HG03064 (cell line): ENCODE results near the gene FGGY.
"Not testable (repeated sequence)": the region's sequence is repeated elsewhere in the genome, so short reads cannot be mapped to it uniquely, and the experiment has no call there.

Experiments
- ATAC-seq: cut with Tn5 transposase; IDR thresholded peaks from one replicate; pipeline ENCODE4 v1.9.1; 2021; ENCODE audit warnings: low read depth; ENCODE audit not compliant: unreplicated experiment

FGGY gene

GRCh38 chr1:59296358-59297256 lies at the start of gene FGGY:
Gene FGGY (plus strand): TSS chr1:59297094. CDS start chr1:59321550, 24,456 bp downstream.
- ATAC-seq: peak; percentile 94

- no peak for ATAC-seq
These were observed 48.1 kb upstream of the FGGY start for GRCh38 chr1:59248758-59249157.

- ATAC-seq: no peak
These were observed 47.3 kb upstream of the FGGY start for GRCh38 chr1:59249396-59250137.

GRCh38 chr1:59251061-59251460 lies 45.8 kb upstream of the FGGY start:
- ATAC-seq: not testable (repeated sequence)

- ATAC-seq: not testable (repeated sequence)
These were observed 40.5 kb upstream of the FGGY start for GRCh38 chr1:59256429-59256828.

- ATAC-seq: no peak
These were observed 38.4 kb upstream of the FGGY start for GRCh38 chr1:59258412-59259032.

GRCh38 chr1:59261537-59261936 lies 35.4 kb upstream of the FGGY start:
- ATAC-seq: no peak

- ATAC-seq: no peak
These were observed 34.3 kb upstream of the FGGY start for GRCh38 chr1:59262631-59263030.

- no peak for ATAC-seq
These were observed 33.8 kb upstream of the FGGY start for GRCh38 chr1:59263111-59263510.

- ATAC-seq: no peak
These were observed 31.3 kb upstream of the FGGY start for GRCh38 chr1:59265622-59266021.

- ATAC-seq: peak; percentile 77
These were observed 30.5 kb upstream of the FGGY start for GRCh38 chr1:59266180-59266926.

GRCh38 chr1:59266927-59267293 lies 30.0 kb upstream of the FGGY start:
- ATAC-seq: no peak

- ATAC-seq: no peak
These were observed 28.5 kb upstream of the FGGY start for GRCh38 chr1:59268406-59268805.

- no peak for ATAC-seq
These were observed 25.2 kb upstream of the FGGY start for GRCh38 chr1:59271561-59272260.

GRCh38 chr1:59272507-59272906 lies 24.4 kb upstream of the FGGY start:
- ATAC-seq: no peak

- no peak for ATAC-seq
These were observed 20.4 kb upstream of the FGGY start for GRCh38 chr1:59276439-59276851.

- no peak for ATAC-seq
These were observed 18.0 kb upstream of the FGGY start for GRCh38 chr1:59278780-59279354.

GRCh38 chr1:59279645-59280044 lies 17.2 kb upstream of the FGGY start:
- ATAC-seq: no peak

- ATAC-seq: no peak
These were observed 13.9 kb upstream of the FGGY start for GRCh38 chr1:59282951-59283350.

GRCh38 chr1:59285691-59286090 lies 11.2 kb upstream of the FGGY start:
- no peak for ATAC-seq
